Tibial nerve (tissue), 4 donors: Measurements from ENCODE around the gene ASPG. TPM values are rescaled to one million over a fixed set of nuclear protein-coding genes. Genes with fewer than 3 reads are reported as not detected.
A peak's percentile ranks its signal among the peaks of the same experiment; 100 is the strongest.

ENCODE experiments used
- DNase-seq, 2 donors: peaks; one replicate each; pipeline ENCODE4 v3.0.0-alpha.2; 2019; ENCODE audit warnings: low spot score in 2 of 2
- H3K27ac ChIP-seq, 4 donors: fragments of 200-600 bp; sonication (generic) in 3 of 4; one replicate each; pipeline ENCODE4 v1.5.1; 2017 to 2019; ENCODE audit warnings: mild to moderate bottlenecking in 1 of 4
- H3K27me3 ChIP-seq, 2 donors: fragments of 200-600 bp; sonication (generic) in 1 of 2; one replicate each; pipeline versions ENCODE4 v1.5.1 to v1.6.0; 2017 to 2019
- H3K36me3 ChIP-seq, 3 donors: fragments of 200-600 bp; sonication (generic); one replicate each; pipeline ENCODE4 v1.5.1; 2018 to 2019
- H3K4me1 ChIP-seq, 4 donors: fragments of 200-600 bp; sonication (generic) in 3 of 4; one replicate each; pipeline ENCODE4 v1.5.1; 2017 to 2019
- H3K4me3 ChIP-seq, 4 donors: fragments of 200-600 bp; sonication (generic) in 3 of 4; one replicate each; pipeline ENCODE4 v1.5.1; 2017 to 2019; ENCODE audit warnings: mild to moderate bottlenecking in 1 of 4, moderate library complexity in 1 of 4
- H3K9me3 ChIP-seq, 4 donors: fragments of 200-600 bp; sonication (generic) in 3 of 4; one replicate each; pipeline ENCODE4 v1.5.1; 2017 to 2019
- EP300 ChIP-seq, 2 donors: sonication (generic); formaldehyde crosslinking; IDR thresholded peaks; one replicate each; pipeline ENCODE4 v1.6.1; 2017; ENCODE audit warnings: antibody characterized with exemption in 2 of 2, mild to moderate bottlenecking in 1 of 2
- POLR2A ChIP-seq, 2 donors: fragments of 450-650 bp; IDR thresholded peaks; one replicate each; pipeline ENCODE4 v1.6.1; 2017; ENCODE audit warnings: antibody characterized with exemption in 2 of 2, mild to moderate bottlenecking in 2 of 2, moderate library complexity in 2 of 2
- WGBS, 2 donors: methylation state at CpG; one replicate each; pipeline ENCODE4 v1.1.5; 2018; 5-methylcytosine and 5-hydroxymethylcytosine counted together
- total RNA-seq, 4 donors: library from RNA; depleted of rRNA; stranded (reverse); fragments of >200 nt; gene quantifications; one replicate each; pipeline ENCODE4 v1.1.0, GENCODE V29; 2016
- TF ChIP-seq, protein P1 (sequence below), 5 experiments: fragments of 200-600 bp in 3 of 5; fragments of 450-650 bp in 2 of 5; sonication (generic) in 3 of 5; IDR thresholded peaks; one replicate each; pipeline ENCODE4 v1.5.1; 2016 to 2019; ENCODE audit warnings: antibody characterized with exemption in 5 of 5, mild to moderate bottlenecking in 3 of 5, moderate library complexity in 2 of 5

The ASPG gene
- total RNA-seq, 4 donors from 2014 or later, result 2.4 to 8.7 (median 2.7) TPM

GRCh38 chr14:104149617-104150135, 64.2 kb downstream of the ASPG start:
- TF ChIP-seq, protein P1, sequence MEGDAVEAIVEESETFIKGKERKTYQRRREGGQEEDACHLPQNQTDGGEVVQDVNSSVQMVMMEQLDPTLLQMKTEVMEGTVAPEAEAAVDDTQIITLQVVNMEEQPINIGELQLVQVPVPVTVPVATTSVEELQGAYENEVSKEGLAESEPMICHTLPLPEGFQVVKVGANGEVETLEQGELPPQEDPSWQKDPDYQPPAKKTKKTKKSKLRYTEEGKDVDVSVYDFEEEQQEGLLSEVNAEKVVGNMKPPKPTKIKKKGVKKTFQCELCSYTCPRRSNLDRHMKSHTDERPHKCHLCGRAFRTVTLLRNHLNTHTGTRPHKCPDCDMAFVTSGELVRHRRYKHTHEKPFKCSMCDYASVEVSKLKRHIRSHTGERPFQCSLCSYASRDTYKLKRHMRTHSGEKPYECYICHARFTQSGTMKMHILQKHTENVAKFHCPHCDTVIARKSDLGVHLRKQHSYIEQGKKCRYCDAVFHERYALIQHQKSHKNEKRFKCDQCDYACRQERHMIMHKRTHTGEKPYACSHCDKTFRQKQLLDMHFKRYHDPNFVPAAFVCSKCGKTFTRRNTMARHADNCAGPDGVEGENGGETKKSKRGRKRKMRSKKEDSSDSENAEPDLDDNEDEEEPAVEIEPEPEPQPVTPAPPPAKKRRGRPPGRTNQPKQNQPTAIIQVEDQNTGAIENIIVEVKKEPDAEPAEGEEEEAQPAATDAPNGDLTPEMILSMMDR (IDR thresholded peaks at IDR 0.05), result no peak
- no peak for TF ChIP-seq POLR2A (IDR thresholded peaks at IDR 0.05)
- TF ChIP-seq EP300 (IDR thresholded peaks at IDR 0.05), result no peak
- DNase-seq, result no peak
- Histone ChIP-seq H3K4me3 (no peak overlapping the region), H3K4me1 (peaks cover 0 to 24% (median 0%) of the 10 kb centered on the region in 4 donors), H3K27me3 (peaks cover 0 to 3% of the 10 kb centered on the region in 2 donors), H3K27ac (no peak overlapping the region), H3K36me3 (no peaks in the 10 kb centered on the region), H3K9me3 (no peaks in the 10 kb centered on the region)
- 43 to 48% methylated on average over 12 of the region's 12 CpGs for WGBS, 2 donors

DNA sequence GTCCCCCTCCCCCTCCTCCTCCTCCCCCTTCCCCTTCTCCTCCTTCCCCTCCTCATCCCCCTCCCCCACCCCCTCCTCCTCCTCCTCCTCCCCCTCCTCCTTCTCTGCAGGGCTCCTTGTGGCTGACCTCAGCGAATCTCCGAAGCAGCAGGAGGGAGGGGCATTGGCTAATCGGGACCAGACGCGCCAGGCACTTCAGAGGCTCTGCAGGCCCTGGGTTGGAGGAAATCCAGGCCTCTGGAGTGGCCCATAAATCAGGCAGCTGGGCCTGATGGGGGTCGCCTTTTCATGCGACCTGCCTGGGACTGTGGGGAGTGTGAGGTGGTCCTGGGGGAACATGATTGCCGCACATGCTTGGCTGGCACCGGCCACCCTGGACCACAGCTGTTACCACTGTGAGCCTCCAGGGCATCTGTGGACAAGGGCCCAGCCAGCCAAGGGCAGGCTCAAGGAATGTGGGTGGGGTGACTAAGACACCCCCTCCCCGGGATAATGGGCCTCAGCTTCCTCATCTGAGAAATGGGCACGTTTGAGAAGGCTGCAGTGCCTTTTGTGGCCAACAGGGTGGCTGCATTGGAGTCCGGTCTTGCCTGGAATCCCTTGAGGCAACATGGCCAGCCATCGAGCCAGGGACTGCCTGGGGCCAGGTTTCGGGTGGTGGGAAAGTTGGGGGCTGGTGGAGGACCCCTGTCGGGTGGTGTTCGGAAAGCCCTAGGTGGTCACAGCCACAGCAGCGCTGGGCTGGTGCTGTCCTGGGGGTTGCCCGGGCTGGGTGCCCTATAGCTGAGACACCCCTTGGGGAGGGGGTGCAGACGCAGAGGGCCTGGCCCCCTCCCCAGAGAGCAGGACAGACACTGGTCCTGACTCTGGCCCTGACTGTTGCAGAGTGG, 64.9 kb downstream of the ASPG start:
- no peak for DNase-seq
- Histone ChIP-seq H3K27me3 (peaks cover 0 to 3% of the 10 kb centered on the region in 2 donors), H3K36me3 (no peaks in the 10 kb centered on the region), H3K9me3 (no peaks in the 10 kb centered on the region), H3K4me3 (no peak overlapping the region), H3K27ac (no peak overlapping the region), H3K4me1 (peaks cover 0 to 26% (median 0%) of the 10 kb centered on the region in 4 donors)
- 49 to 65% methylated on average over 9 to 14 of the region's 19 CpGs for WGBS, 2 donors
- TF ChIP-seq, protein P1 (IDR thresholded peaks at IDR 0.05), result peak in 1 of 5 experiments; percentile 7
- no peak for TF ChIP-seq POLR2A (IDR thresholded peaks at IDR 0.05)
- TF ChIP-seq EP300 (IDR thresholded peaks at IDR 0.05), result no peak

DNA sequence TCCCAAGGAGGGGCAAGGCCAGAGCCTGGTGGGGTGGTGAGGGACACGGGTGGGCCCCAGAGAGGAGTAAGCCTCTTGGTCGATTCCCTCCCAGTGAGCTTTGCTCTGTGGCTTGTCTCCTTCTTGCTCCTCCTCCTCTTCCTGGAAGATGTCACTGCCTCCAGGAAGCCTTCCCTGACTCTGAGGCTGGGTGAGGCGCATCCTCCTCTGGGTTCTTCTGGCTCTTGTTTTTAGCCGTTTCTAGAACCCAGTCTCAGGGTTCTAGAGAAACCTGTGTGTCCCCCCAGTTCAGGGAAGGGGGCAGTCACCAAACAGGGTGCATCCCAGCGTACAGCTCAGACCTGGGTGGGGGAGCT, 65.5 kb downstream of the ASPG start:
- H3K27ac ChIP-seq, result no peak overlapping the region
- no peaks in the 10 kb centered on the region for H3K36me3 ChIP-seq
- peaks cover 0 to 33% (median 0%) of the 10 kb centered on the region in 4 donors for H3K4me1 ChIP-seq
- H3K4me3 ChIP-seq, result no peak overlapping the region
- peaks cover 0 to 3% of the 10 kb centered on the region in 2 donors for H3K27me3 ChIP-seq
- TF ChIP-seq EP300 (IDR thresholded peaks at IDR 0.05), result no peak
- no peak for TF ChIP-seq POLR2A (IDR thresholded peaks at IDR 0.05)
- TF ChIP-seq, protein P1 (IDR thresholded peaks at IDR 0.05), result no peak
- no peak for DNase-seq
- H3K9me3 ChIP-seq, result no peaks in the 10 kb centered on the region
- WGBS, 2 donors, result 85 to 89% methylated on average over 3 to 5 of the region's 5 CpGs

DNA sequence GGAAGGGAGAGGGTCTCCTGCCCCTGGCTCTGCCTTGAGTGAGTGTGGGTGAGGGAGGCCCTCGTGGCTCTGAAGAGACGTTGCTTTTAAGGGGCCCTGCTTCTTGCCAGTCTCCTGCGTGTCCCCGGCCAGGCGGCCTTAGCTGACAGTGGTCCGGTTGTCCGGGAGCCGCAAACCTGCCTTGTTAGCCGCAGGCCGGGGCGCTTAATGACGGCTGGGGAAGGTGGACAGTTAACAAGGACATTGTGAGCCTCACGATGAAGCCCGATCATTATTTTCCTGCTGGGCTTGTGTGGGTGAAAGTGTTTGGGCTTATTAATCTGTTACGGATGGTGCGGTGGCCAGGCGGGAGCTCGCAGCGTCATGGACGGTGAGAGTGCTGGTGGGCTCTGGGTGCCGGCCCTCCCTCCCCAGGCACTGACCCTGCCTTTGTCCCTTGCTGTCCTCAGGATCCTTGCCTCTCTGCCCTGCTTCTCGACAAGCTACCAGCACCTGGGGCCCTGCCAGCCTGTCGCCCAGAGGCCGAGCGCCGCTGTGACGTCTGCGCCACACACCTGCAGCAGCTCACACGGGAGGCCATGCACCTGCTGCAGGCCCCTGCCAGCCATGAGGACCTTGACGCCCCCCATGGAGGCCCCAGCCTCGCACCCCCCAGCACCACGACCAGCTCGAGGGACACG, 66.2 kb downstream of the ASPG start:
- 74 to 84% methylated on average over 22 to 32 of the region's 34 CpGs for WGBS, 2 donors

More for the DNA sequence above, 66.2 kb downstream of the ASPG start:
- no peak for DNase-seq
- Histone ChIP-seq H3K36me3 (no peaks in the 10 kb centered on the region), H3K27me3 (peaks cover 0 to 3% of the 10 kb centered on the region in 2 donors), H3K4me1 (peaks cover 0 to 33% (median 0%) of the 10 kb centered on the region in 4 donors), H3K27ac (no peak overlapping the region), H3K9me3 (no peaks in the 10 kb centered on the region), H3K4me3 (no peak overlapping the region)
- TF ChIP-seq EP300 (IDR thresholded peaks at IDR 0.05) (no peak), POLR2A (IDR thresholded peaks at IDR 0.05) (no peak)
- TF ChIP-seq, protein P1 (IDR thresholded peaks at IDR 0.05), result no peak
